ENCODE data around the gene TRIM8.

TRIM8 gene

GRCh38 chr10:102698894-102699293 lies 54.6 kb downstream of the TRIM8 start:
- no peak for DNase-seq (ENCODE audit: low read depth, low spot score)

GRCh38 chr10:102701272-102701671 lies 57.0 kb downstream of the TRIM8 start:
- DNase-seq (ENCODE audit: low read depth, low spot score): no peak

- DNase-seq (ENCODE audit: low read depth, low spot score): no peak
Measured at GRCh38 chr10:102701796-102702195, 57.5 kb downstream of the TRIM8 start.

GRCh38 chr10:102702742-102703141 lies 58.5 kb downstream of the TRIM8 start:
- DNase-seq (ENCODE audit: low read depth, low spot score): no peak

- DNase-seq (ENCODE audit: low read depth, low spot score): no peak
Measured at GRCh38 chr10:102704915-102705314, 60.6 kb downstream of the TRIM8 start.

- DNase-seq (ENCODE audit: low read depth, low spot score): no peak
Measured at GRCh38 chr10:102705531-102705930, 61.3 kb downstream of the TRIM8 start.

Measured in activated naive CD8-positive, alpha-beta T cell treated with anti-CD3 and anti-CD28 coated beads, Interleukin-2, amount 50 U/mL, for 16 hours (primary cell).